AG04449 (cell line): ENCODE results near the gene ADM.
A peak's percentile ranks its signal among the peaks of the same experiment; 100 is the strongest.

Source experiments
- CTCF ChIA-PET: fragments of 350-600 bp; formaldehyde crosslinking; extraction: SDS; loops from one replicate; lab custom pipeline; 2021; ENCODE audit warnings: antibody characterized with exemption; lab: Yijun Ruan, JAX
- POLR2A ChIA-PET: fragments of 400-600, 350-600 bp; formaldehyde crosslinking; extraction: SDS; loops from one replicate; lab custom pipeline; 2020; ENCODE audit warnings: antibody characterized with exemption, inconsistent platforms; lab: Yijun Ruan, JAX
- DNase-seq: peaks from one replicate; pipeline ENCODE4 v3.0.0-alpha.2; 2010; ENCODE audit warnings: low read depth, low spot score
- H3K4me3 ChIP-seq: 2 replicates; pipeline ENCODE4 v1.5.1; 2011; ENCODE audit warnings: low read depth, mild to moderate bottlenecking, control low read depth, low read length
- TF ChIP-seq, protein P1 (sequence below): IDR thresholded peaks from one replicate; pipeline ENCODE4 v1.5.1; 2011; ENCODE audit warnings: mild to moderate bottlenecking, moderate library complexity, low read length, control low read depth, inconsistent platforms; ENCODE audit not compliant: insufficient read depth; ENCODE audit errors: missing control alignments

Gene ADM

DNA sequence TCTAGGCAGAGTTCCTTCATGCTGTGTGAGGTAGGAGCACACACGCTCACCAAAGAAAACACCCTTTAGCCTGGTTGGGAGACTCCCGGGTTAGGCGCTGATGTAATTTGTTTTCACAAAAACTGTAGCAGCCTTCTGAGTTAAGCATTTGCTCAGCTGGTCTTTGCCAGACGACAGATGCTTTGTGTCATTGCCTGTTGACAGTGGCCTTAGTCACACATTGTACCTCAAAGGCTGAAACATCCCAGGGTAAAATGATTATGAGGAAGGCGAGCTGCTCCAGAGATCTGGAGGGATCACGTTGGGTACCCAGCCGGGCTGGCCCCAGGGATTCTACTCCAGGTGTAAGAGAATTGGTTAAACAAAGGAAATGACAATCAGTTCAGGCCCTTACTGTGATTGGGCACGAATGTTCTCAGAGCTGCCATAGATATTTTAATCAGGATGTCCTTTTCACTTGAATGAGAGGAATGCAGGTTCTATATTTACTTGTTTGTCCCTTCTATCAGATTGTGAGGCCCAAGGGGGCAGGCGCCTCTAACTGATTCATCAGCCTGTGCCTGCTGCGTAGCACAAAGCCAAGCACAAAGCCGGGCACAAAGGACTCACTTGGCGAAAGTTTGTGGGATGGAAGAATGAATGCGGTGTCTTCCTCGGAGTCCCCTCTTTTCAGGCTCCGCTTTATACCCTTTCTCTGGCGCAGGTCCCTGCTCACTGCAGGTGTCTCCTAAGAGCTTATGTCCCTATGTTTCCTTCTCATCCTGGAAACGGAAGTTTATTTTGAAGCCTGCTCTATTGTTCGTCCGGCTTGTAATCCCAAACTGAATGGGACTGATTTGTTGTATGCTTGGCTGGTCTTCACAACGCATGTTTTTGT lies 47.1 kb downstream of the ADM start:
- TF ChIP-seq, protein P1, sequence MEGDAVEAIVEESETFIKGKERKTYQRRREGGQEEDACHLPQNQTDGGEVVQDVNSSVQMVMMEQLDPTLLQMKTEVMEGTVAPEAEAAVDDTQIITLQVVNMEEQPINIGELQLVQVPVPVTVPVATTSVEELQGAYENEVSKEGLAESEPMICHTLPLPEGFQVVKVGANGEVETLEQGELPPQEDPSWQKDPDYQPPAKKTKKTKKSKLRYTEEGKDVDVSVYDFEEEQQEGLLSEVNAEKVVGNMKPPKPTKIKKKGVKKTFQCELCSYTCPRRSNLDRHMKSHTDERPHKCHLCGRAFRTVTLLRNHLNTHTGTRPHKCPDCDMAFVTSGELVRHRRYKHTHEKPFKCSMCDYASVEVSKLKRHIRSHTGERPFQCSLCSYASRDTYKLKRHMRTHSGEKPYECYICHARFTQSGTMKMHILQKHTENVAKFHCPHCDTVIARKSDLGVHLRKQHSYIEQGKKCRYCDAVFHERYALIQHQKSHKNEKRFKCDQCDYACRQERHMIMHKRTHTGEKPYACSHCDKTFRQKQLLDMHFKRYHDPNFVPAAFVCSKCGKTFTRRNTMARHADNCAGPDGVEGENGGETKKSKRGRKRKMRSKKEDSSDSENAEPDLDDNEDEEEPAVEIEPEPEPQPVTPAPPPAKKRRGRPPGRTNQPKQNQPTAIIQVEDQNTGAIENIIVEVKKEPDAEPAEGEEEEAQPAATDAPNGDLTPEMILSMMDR, result no peak
- POLR2A ChIA-PET, result interaction anchor here (1.3 kb wide), 1 partner anchor 15 kb away, joined by 3 read pairs; no protein-coding TSS in a partner anchor
- H3K4me3 ChIP-seq, result no peak overlapping the region
- DNase-seq, result peak; percentile 74
- CTCF ChIA-PET, result interaction anchor here (0.6 to 10.5 kb wide), 4 partner anchors 15 to 188 kb away, joined by 3 to 126 read pairs (median 4); partner anchors contain the start of gene RNF141

DNA sequence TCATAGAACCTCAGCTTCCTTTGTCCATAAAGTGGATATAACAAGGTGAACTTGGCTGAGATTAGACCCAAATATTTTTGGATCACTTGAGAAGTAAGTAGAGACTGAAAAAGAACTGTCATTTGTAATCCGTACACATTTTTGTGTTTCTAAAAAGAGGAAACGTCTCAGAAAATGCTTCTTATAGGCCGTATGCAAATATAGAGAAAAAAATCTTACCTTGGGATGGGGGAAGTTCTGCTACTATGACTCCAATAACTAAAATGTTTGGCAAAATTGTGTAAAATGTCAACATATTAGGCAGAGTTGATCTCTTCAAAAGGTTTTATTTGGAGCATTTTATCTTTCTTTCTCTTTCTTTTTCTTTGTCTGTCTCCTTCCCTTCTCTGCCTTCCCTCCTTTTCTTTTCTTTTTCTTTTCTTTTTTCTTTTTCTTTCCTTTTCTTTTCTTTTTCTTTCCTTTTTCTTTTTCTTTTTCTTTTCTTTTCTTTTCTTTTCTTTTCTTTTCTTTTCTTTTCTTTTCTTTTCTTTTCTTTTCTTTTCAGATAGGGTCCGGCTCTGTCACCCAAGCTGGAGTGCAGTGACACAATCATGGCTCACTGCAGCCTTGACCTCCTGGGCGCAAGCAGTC lies 48.2 kb downstream of the ADM start:
- TF ChIP-seq, protein P1, result no peak
- POLR2A ChIA-PET, result no interaction called here
- no peak overlapping the region for H3K4me3 ChIP-seq
- CTCF ChIA-PET, result interaction anchor here (0.6 to 10.5 kb wide), 2 partner anchors 14 to 31 kb away, joined by 3 to 126 read pairs; no protein-coding TSS in a partner anchor
- no peak for DNase-seq

DNA sequence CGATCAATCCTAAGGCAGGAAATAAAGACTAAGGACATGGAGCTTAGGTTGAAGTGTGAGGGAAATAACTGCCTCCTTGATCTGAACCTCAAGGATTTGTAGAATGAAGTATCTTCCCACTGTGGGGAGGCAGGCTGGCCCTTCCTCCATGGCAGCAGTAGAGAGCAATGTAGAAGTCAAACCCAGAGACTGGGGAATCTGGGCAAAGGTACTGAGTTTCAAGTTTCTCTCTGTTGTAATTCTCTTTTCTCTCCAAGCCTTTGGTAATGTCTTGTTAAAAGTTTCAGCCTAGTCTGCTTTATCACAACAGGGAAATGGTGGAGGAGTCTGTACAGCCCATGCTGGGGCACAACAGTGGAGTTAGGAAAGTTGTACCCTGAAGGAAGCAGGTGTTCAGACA lies 49.5 kb downstream of the ADM start:
- ChIA-PET CTCF (interaction anchor here (1.0 to 10.5 kb wide), 2 partner anchors 12 kb away, joined by 3 to 126 read pairs; no protein-coding TSS in a partner anchor), POLR2A (no interaction called here)
- TF ChIP-seq, protein P1, result no peak
- DNase-seq, result no peak
- no peak overlapping the region for H3K4me3 ChIP-seq

DNA sequence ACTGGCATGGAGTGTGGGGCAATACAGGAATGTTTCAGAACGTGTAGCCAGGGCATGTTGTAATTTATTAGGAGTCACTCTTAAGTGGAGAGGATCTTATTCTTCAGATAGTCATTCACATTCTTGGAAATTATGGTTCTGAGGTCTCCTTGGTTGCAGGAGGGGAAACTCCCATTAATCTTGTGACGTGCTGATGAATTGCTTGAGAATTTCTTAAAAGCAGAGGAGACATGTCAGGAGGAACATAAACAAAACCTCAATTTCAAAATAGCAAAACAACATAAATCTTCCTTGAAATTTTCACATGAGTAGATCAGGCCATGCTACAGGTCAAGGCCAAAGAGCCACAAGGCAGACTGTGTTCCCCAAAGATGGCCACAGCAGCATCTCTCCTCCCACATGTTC lies 50.4 kb downstream of the ADM start:
- no peak overlapping the region for H3K4me3 ChIP-seq
- TF ChIP-seq, protein P1, result no peak
- POLR2A ChIA-PET, result no interaction called here
- no peak for DNase-seq
- CTCF ChIA-PET, result interaction anchor here (1.0 to 10.5 kb wide), 2 partner anchors 11 to 12 kb away, joined by 3 to 126 read pairs; no protein-coding TSS in a partner anchor

DNA sequence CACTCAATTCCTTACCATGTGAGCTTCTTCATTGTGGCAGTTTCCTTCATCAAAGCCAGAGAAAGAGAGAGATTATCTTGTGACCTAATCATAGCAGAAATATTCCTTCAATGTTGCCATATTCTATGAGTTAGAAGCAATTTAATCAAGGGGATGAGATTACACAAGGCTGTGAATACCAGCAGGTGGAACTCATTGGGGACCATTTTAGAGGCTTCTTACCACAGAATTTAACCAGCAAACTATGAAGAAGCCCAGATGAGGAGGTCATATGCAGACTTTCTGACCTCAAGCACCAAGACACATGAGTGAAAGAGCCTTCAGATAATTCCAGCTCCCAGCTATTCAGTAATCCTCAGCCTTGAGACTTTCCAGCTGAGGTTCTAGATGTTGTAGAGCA lies 51.3 kb downstream of the ADM start:
- TF ChIP-seq, protein P1, result no peak
- no peak overlapping the region for H3K4me3 ChIP-seq
- ChIA-PET CTCF (interaction anchor here (10.5 kb wide), 1 partner anchor 10 kb away, joined by 126 read pairs; no protein-coding TSS in a partner anchor), POLR2A (no interaction called here)
- DNase-seq, result no peak
